Right lobe of liver (tissue), 4 donors: ENCODE data around the gene ZNF488.

Source experiments
- CTCF ChIP-seq, 4 donors: fragments of 200-600 bp in 3 of 4; fragments of 450-650 bp in 1 of 4; IDR thresholded peaks; one replicate each; pipeline versions ENCODE4 v1.5.1 to v1.8.0; 2016 to 2022; ENCODE audit warnings: antibody characterized with exemption in 4 of 4, mild to moderate bottlenecking in 2 of 4
- POLR2A ChIP-seq: fragments of 450-650 bp; IDR thresholded peaks from one replicate; pipeline ENCODE4 v1.6.1; 2017; ENCODE audit warnings: antibody characterized with exemption, mild to moderate bottlenecking
- donor health status: DM: no; HTN: no; CAD: no.
- donor health status: DM: no; HTN: no; CAD: no.
- donor health status: DM: no; HTN: yes; CAD: no.

- TF ChIP-seq CTCF (IDR thresholded peaks at IDR 0.05) (no peak), POLR2A (no peak)
Observed at GRCh38 chr10:47346581-47347302, 37.4 kb downstream of the ZNF488 start.
